ENCODE results near the gene TIMM8B.
"Not testable (repeated sequence)": the region's sequence is repeated elsewhere in the genome, so short reads cannot be mapped to it uniquely, and the experiment has no call there.

The TIMM8B gene

GRCh38 chr11:112051768-112052167 lies 34.8 kb downstream of the TIMM8B start:
- DNase-seq (ENCODE audit: low read depth), result no peak
- no peak overlapping the region for H3K4me3 ChIP-seq (ENCODE audit: low read depth, low read length)
- no peak for TF ChIP-seq CTCF (conservative IDR thresholded peaks at IDR 0.05; ENCODE audit: low read depth, low read length)

GRCh38 chr11:112050721-112051120 lies 35.8 kb downstream of the TIMM8B start:
- no peak overlapping the region for H3K4me3 ChIP-seq (ENCODE audit: low read depth, low read length)
- no peak for DNase-seq (ENCODE audit: low read depth)
- TF ChIP-seq CTCF (conservative IDR thresholded peaks at IDR 0.05; ENCODE audit: low read depth, low read length), result no peak

- no peak for DNase-seq (ENCODE audit: low read depth)
- H3K4me3 ChIP-seq (ENCODE audit: low read depth, low read length), result no peak overlapping the region
- no peak for TF ChIP-seq CTCF (conservative IDR thresholded peaks at IDR 0.05; ENCODE audit: low read depth, low read length)
These were observed 36.8 kb downstream of the TIMM8B start for GRCh38 chr11:112049777-112050176.

GRCh38 chr11:112048256-112048655 lies 38.3 kb downstream of the TIMM8B start:
- not testable (repeated sequence) for DNase-seq (ENCODE audit: low read depth); H3K4me3 ChIP-seq (ENCODE audit: low read depth, low read length)

GRCh38 chr11:112046647-112047046 lies 39.9 kb downstream of the TIMM8B start:
- DNase-seq (ENCODE audit: low read depth); H3K4me3 ChIP-seq (ENCODE audit: low read depth, low read length): not testable (repeated sequence)

- no peak for TF ChIP-seq CTCF (conservative IDR thresholded peaks at IDR 0.05; ENCODE audit: low read depth, low read length)
- H3K4me3 ChIP-seq (ENCODE audit: low read depth, low read length), result no peak overlapping the region
These were observed 41.6 kb downstream of the TIMM8B start for GRCh38 chr11:112044961-112045360.

GRCh38 chr11:112042961-112043304 lies 43.6 kb downstream of the TIMM8B start:
- DNase-seq (ENCODE audit: low read depth), result no peak
- no peak overlapping the region for H3K4me3 ChIP-seq (ENCODE audit: low read depth, low read length)
- no peak for TF ChIP-seq CTCF (conservative IDR thresholded peaks at IDR 0.05; ENCODE audit: low read depth, low read length)

More at GRCh38 chr11:112044961-112045360, 41.6 kb downstream of the TIMM8B start:
- DNase-seq (ENCODE audit: low read depth), result no peak

GRCh38 chr11:112042161-112042960 lies 44.2 kb downstream of the TIMM8B start:
- DNase-seq (ENCODE audit: low read depth), result peak; percentile 70
- H3K4me3 ChIP-seq (ENCODE audit: low read depth, low read length), result no peak overlapping the region
- TF ChIP-seq CTCF (conservative IDR thresholded peaks at IDR 0.05; ENCODE audit: low read depth, low read length), result no peak
